Measurements from ENCODE around the gene BSPRY. TPM values are rescaled to one million over a fixed set of nuclear protein-coding genes. Genes with fewer than 3 reads are reported as not detected.
"Not testable (repeated sequence)": the region's sequence is repeated elsewhere in the genome, so short reads cannot be mapped to it uniquely, and the experiment has no call there.

The BSPRY gene
- total RNA-seq, 2 experiments from 2014 or later: 5.7 to 6.6 TPM

DNA sequence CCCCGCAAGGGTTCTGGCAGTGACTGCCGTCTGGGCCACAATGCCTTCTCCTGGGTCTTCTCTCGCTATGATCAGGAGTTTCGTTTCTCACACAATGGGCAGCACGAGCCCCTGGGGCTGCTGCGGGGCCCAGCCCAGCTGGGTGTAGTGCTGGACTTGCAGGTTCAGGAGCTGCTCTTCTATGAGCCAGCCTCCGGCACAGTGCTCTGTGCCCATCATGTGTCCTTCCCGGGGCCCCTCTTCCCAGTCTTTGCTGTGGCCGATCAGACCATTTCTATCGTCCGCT is 20.5 kb downstream of the BSPRY start:
- no peaks in the 10 kb centered on the region for H3K27me3 Mint-ChIP-seq

DNA sequence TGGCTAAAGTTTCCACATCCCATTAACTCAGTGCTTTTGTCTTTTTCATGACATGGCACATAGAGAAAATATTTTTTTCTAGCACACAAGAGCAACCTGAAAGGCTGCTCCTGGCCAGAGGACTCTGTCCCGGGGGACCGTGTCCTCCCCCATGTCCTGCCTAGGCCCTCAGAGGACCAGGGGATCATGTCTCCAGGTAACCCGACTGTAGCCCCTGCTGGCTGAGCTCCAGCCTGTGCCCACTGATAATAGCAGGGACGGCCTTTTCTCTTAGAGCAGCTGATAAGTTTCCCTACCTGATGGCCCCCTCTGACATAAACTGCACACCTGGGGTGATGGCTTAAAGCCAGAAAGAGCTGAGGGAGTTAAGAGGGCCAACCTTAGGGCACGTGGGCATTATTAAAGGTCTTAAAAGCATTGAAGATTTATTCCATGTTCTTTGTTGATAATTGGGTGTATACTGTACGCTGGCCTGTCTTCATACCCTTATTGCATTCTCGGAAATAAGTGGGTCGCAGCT is 21.5 kb downstream of the BSPRY start:
- Mint-ChIP-seq H3K4me3 (no peak overlapping the region), H3K27me3 (no peaks in the 10 kb centered on the region), H3K4me1 (peaks cover 12% of the 10 kb centered on the region), H3K36me3 (ENCODE audit: low read depth) (peaks cover 13% of the 10 kb centered on the region), H3K27ac (no peak overlapping the region), H3K9me3 (ENCODE audit: low read depth) (no peaks in the 10 kb centered on the region)
- intact Hi-C loops (cut with DNase I, micrococcal nuclease): no loop called here
- DNase-seq: no peak
- CTCF ChIA-PET: interaction anchor here (0.6 to 1.4 kb wide), 5 partner anchors 9 to 291 kb away, joined by 3 to 4 read pairs (median 3); no protein-coding TSS in a partner anchor
- POLR2A ChIA-PET: no interaction called here
- ATAC-seq: no peak

More for the DNA sequence above, 20.5 kb downstream of the BSPRY start:
- CTCF ChIA-PET: interaction anchor here (0.6 kb wide), 1 partner anchor 18 kb away, joined by 3 read pairs; no protein-coding TSS in a partner anchor
- intact Hi-C loops (cut with DNase I, micrococcal nuclease): no loop called here
- Mint-ChIP-seq H3K4me3 (no peak overlapping the region), H3K36me3 (ENCODE audit: low read depth) (peaks cover 4% of the 10 kb centered on the region), H3K4me1 (peaks cover 3% of the 10 kb centered on the region), H3K9me3 (ENCODE audit: low read depth) (no peaks in the 10 kb centered on the region), H3K27ac (no peak overlapping the region)
- no peak for DNase-seq
- POLR2A ChIA-PET: interaction anchor here (0.6 kb wide), 1 partner anchor 18 kb away, joined by 3 read pairs; no protein-coding TSS in a partner anchor
- no peak for ATAC-seq

DNA sequence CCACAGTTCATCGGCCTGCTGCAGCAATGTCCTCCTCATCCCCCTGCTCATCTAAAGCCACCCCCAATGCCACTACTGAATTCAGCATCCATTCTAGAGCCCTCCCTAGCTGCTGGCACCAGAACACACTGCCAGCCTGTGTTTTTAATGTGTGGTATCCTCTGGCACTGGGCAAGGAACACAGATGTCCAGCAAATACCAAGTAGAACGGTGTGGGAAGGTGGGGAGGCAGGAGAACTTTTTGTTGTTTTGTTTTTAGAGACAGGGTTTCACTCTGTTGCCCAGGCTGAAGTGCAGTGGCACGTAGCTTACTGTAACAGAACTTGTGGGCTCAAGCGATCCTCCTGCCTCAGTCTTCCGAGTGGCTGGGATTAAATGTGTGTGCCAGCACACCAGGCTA is 22.7 kb downstream of the BSPRY start:
- no peak overlapping the region for H3K4me3 Mint-ChIP-seq
- no peak overlapping the region for H3K27ac Mint-ChIP-seq
- intact Hi-C loops (cut with DNase I, micrococcal nuclease): no loop called here
- ATAC-seq (no peak), DNase-seq (no peak)
- no peaks in the 10 kb centered on the region for H3K9me3 Mint-ChIP-seq (ENCODE audit: low read depth)
- CTCF ChIA-PET: interaction anchor here (0.8 to 1.4 kb wide), 2 partner anchors 44 to 260 kb away, joined by 3 read pairs; no protein-coding TSS in a partner anchor
- no peaks in the 10 kb centered on the region for H3K27me3 Mint-ChIP-seq
- H3K4me1 Mint-ChIP-seq: peaks cover 14% of the 10 kb centered on the region
- POLR2A ChIA-PET: no interaction called here
- H3K36me3 Mint-ChIP-seq (ENCODE audit: low read depth): peaks cover 13% of the 10 kb centered on the region

DNA sequence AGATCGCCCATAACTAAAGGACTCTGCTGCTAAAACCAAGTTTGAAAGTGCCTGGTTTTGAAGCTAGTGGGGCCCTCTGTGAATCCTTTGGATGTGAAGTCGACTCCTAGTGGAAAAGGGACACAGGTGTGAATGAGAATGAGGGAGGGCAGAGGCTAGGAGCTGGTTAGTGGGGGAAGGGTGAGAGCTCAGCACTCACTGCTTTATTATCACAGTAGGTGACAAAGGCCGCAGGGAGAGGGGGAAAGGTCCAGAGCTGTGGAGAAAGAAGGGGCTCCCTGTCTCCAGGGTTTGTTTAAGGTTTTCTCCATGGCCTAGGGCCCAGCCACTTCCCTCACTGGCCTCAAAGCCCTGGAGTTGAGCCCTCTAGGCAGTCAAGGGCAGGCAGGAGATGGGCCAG is 23.9 kb downstream of the BSPRY start:
- H3K9me3 Mint-ChIP-seq (ENCODE audit: low read depth): no peaks in the 10 kb centered on the region
- H3K27me3 Mint-ChIP-seq: no peaks in the 10 kb centered on the region
- intact Hi-C loops (cut with DNase I, micrococcal nuclease): no loop called here
- no peak overlapping the region for H3K27ac Mint-ChIP-seq
- H3K4me3 Mint-ChIP-seq: no peak overlapping the region
- H3K36me3 Mint-ChIP-seq (ENCODE audit: low read depth): peaks cover 13% of the 10 kb centered on the region
- CTCF ChIA-PET: interaction anchor here (0.7 kb wide), 3 partner anchors 22 to 63 kb away, joined by 3 read pairs; partner anchors contain the start of gene ALAD
- POLR2A ChIA-PET: interaction anchor here (0.6 kb wide), 1 partner anchor 222 kb away, joined by 3 read pairs; no protein-coding TSS in a partner anchor
- ATAC-seq (no peak), DNase-seq (no peak)
- H3K4me1 Mint-ChIP-seq: peaks cover 14% of the 10 kb centered on the region

DNA sequence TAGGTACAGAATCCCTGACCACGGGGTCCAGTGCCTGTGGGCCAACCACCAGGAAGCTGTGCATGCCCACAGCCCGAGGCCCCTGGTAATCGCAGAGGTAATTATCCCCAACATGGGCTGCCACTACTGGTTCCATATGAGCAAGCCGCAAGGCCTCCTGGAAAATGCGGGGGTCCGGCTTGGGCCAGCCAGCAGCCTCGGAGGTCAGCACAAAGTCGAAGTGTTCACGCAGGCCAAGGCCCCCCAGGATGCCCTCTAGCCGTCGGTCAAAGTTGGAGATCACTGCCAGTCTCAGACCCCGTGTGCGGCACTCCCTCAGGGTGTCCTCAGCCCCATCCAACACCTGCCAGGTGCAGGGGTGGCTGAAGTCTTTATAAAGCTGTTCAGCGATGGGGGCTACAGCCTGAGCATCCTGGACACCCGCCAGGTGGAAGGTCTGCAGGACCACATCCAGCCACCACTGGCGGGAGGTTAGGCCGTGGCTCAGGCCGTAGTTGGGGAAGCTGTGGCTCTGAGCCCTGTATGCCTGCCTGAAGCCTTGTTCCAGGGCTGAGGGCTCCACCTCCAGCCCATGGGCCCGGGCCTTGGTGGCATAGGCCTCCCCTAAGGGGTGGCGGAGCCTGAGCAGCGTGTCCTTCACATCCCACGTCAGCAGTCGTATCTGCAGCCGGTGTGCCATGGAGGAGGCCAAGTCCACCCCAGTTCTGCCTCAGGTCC is 24.5 kb downstream of the BSPRY start:
- H3K27ac Mint-ChIP-seq: no peak overlapping the region
- no peak overlapping the region for H3K4me3 Mint-ChIP-seq
- ChIA-PET CTCF (interaction anchor here (0.7 to 1.0 kb wide), 3 partner anchors 9 to 63 kb away, joined by 3 to 4 read pairs (median 3); no protein-coding TSS in a partner anchor), POLR2A (interaction anchor here (0.6 to 0.7 kb wide), 3 partner anchors 34 to 222 kb away, joined by 3 read pairs; partner anchors contain the start of gene WDR31)
- H3K27me3 Mint-ChIP-seq: no peaks in the 10 kb centered on the region
- H3K9me3 Mint-ChIP-seq (ENCODE audit: low read depth): no peaks in the 10 kb centered on the region
- H3K36me3 Mint-ChIP-seq (ENCODE audit: low read depth): peaks cover 13% of the 10 kb centered on the region
- DNase-seq (no peak), ATAC-seq (no peak)
- intact Hi-C loops (cut with DNase I, micrococcal nuclease): no loop called here
- H3K4me1 Mint-ChIP-seq: peaks cover 14% of the 10 kb centered on the region

DNA sequence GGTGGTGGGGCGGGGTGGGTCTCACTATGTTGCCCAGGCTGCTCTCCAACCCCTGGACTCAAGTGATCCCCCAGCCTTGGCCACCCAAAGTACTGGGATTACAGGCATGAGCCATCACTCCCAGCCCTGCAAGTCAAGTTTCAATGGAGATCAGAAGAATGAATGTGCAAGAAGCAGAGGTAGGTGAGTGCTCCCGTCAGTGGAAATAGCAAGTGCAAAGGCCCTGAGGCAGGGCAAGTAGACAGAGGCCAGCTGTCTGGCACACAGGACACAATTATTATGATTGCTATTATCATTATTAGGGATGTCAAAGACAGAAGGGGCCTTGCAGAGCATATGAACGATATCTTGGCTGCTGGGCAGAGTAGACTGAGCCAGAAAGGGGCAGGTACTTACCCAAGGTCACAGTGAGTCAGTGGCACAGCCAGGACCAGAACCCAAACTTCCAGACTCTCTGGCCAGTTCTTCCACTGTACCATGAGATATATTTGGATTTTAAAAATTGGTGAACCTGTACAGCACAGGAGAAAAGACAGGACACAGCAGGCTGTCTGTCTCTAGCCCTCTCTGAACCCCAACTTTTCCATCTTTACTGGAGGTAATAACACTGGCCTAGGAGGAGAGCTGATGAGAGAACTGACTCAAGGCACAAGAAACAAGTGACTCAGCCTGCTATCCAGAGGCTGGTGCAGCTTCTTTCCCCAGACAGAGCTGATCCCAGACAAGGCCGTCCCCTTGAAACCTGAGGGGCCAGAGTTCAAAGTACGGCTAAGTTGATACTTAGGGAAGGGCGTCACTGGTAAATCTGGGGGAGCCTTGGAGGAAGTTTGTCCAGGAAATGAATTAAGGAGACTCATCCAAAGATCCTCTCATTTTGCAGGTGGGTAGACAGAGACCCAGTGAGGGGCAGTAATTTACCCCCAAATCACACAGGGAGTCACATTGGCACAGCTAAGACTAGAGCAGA is 26.0 kb downstream of the BSPRY start:
- peak; percentile 43 for ATAC-seq
- ChIA-PET CTCF (interaction anchor here (0.6 to 1.0 kb wide), 7 partner anchors 11 to 282 kb away, joined by 3 to 4 read pairs (median 3); no protein-coding TSS in a partner anchor), POLR2A (interaction anchor here (0.8 kb wide), 1 partner anchor 13 kb away, joined by 3 read pairs; no protein-coding TSS in a partner anchor)
- peak; percentile 34 for DNase-seq
- Mint-ChIP-seq H3K4me1 (peaks cover 14% of the 10 kb centered on the region), H3K36me3 (ENCODE audit: low read depth) (peaks cover 13% of the 10 kb centered on the region), H3K9me3 (ENCODE audit: low read depth) (no peaks in the 10 kb centered on the region), H3K4me3 (peak overlapping the region; percentile 88), H3K27ac (peak overlapping the region; percentile 89), H3K27me3 (no peaks in the 10 kb centered on the region)
- intact Hi-C loops (cut with DNase I, micrococcal nuclease): loop anchor here in 1 of 2 experiments (1.0 to 5.0 kb wide), 2 partner anchors 33 to 100 kb away; partner anchors contain the start of genes CDC26, PRPF4 and WDR31

DNA sequence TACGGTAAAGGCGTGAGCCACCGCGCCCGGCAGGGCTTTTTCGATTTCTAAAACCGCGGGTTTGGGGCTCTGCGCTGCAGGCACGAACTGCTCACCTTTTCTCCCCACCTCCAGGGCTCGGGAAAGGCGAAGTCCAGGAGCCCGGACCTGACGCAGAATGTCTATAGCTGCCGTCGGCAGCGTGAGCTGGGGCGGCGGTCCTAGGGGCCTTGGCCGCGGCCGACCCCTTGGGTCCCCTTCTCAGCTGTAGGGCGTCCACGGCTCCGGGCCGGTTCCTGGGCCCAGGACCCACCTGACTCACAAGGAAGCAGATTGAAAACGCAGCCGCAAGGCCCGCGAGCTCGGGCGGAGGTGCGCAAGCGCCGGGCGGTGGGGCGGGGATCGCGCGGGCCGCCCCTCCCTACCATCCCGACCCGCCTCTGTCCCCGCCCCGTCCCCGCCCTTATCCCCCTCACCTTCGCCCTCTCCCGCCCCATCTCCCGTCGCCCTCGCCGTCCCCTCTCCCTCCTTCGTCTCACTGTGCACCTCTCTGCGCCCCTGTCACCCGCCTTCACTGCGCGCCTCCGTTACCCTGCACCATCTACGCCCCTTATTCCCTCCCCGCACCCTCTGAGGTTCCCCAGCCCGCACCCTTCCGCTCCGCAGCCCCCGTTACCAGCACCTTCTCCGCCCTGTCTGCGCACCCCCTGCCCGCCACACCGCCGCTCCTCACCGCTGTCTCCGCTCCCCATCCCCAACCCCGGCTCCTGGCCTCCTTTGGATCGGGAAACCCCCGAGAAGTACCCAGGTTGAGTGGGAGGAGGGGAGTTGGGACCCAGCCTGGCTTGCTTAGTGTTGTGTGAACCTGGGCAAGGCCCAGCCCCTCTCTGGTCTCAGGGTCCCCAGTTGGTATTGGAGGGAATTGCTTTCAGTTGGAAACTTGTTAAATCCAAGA is 27.6 kb downstream of the BSPRY start, which contains the start of gene HDHD3:
Gene HDHD3, minus strand, starts transcription at position 353 of the 934 bp plus-strand sequence. CDS start 2,632 bp downstream, outside the sequence.
- no peaks in the 10 kb centered on the region for H3K9me3 Mint-ChIP-seq (ENCODE audit: low read depth)
- intact Hi-C loops (cut with DNase I, micrococcal nuclease): loop anchor here (1.0 to 5.0 kb wide), 8 partner anchors 24 to 202 kb away; partner anchors contain the start of genes ALAD (in 2 of the 2), C9orf43 (in 2 of the 2), CDC26 (in 2 of the 2) and POLE3 (in 2 of the 2)
- ChIA-PET POLR2A (no interaction called here), CTCF (interaction anchor here (0.6 to 1.1 kb wide), 4 partner anchors 23 to 635 kb away, joined by 3 to 7 read pairs (median 4); partner anchors contain the start of genes C9orf43 and POLE3)
- H3K4me1 Mint-ChIP-seq: peaks cover 17% of the 10 kb centered on the region
- peak; percentile 89 for ATAC-seq
- peak within 1 kb of the TSS; percentile 88 for H3K4me3 Mint-ChIP-seq
- peaks cover 13% of the 10 kb centered on the region for H3K36me3 Mint-ChIP-seq (ENCODE audit: low read depth)
- peak; percentile 90 for DNase-seq
- H3K27me3 Mint-ChIP-seq: no peaks in the 10 kb centered on the region
- peak within 1 kb of the TSS; percentile 89 for H3K27ac Mint-ChIP-seq

DNA sequence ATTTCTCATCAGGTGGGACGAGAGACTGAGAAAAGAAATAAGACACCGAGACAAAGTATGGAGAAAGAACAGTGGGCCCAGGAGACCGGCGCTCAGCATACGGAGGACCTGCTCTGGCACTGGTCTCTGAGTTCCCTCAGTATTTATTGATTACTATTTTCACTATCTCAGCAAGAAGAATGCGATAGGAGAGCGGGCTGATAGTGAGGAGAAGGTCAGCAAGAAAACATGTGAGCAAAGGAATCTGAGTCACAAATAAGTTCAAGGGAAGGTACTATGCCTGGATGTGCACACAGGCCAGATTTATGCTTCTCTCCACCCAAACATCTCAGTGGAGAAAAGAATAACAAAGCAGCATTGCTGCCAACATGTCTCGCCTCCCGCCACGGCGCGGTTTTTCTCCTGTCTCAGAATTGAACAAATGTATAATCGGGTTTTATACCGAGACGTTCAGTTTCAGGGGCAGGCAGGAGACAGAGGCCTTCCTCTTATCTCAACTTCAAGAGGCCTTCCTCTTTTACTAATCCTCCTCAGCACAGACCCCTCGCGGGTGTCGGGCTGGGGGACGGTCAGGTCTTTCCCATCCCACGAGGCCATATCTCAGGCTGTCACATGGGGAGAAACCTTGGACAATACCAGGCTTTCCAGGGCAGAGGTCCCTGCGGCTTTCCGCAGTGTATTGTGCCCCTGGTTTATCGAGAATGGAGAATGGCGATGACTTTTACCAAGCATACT is 29.9 kb downstream of the BSPRY start:
- CTCF ChIA-PET; DNase-seq; H3K9me3 Mint-ChIP-seq (ENCODE audit: low read depth); H3K4me3 Mint-ChIP-seq; H3K27me3 Mint-ChIP-seq; ATAC-seq; POLR2A ChIA-PET; H3K27ac Mint-ChIP-seq; H3K36me3 Mint-ChIP-seq (ENCODE audit: low read depth): not testable (repeated sequence)
- intact Hi-C loops (cut with DNase I, micrococcal nuclease): loop anchor here in 1 of 2 experiments (5.0 kb wide), 1 partner anchor 37 kb away; the partner anchor contains the start of gene WDR31
- peaks cover 17% of the 10 kb centered on the region for H3K4me1 Mint-ChIP-seq

DNA sequence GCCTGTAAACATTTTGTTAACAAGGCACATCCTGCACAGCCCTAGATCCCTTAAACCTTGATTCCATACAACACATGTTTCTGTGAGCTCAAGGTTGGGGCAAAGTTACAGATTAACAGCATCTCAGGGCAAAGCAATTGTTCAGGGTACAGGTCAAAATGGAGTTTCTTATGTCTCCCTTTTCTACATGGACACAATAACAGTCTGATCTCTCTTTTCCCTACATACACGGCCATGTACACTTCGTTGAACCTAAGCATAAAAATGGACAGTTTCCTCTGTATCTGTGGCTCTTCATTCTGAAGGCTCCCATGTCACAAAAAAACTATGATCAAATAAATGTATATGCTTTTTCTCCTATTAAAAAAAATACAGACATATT is 30.5 kb downstream of the BSPRY start:
- H3K9me3 Mint-ChIP-seq (ENCODE audit: low read depth); DNase-seq; POLR2A ChIA-PET; H3K27me3 Mint-ChIP-seq; H3K4me3 Mint-ChIP-seq; H3K36me3 Mint-ChIP-seq (ENCODE audit: low read depth); H3K27ac Mint-ChIP-seq; ATAC-seq: not testable (repeated sequence)
- CTCF ChIA-PET: interaction anchor here (0.6 kb wide), 1 partner anchor 127 kb away, joined by 3 read pairs; no protein-coding TSS in a partner anchor
- intact Hi-C loops (cut with DNase I, micrococcal nuclease): loop anchor here in 1 of 2 experiments (5.0 kb wide), 1 partner anchor 38 kb away; the partner anchor contains the start of gene WDR31
- peaks cover 14% of the 10 kb centered on the region for H3K4me1 Mint-ChIP-seq
